Vagina (tissue), 2 donors: ENCODE data around the gene SURF6.

ENCODE experiments used
- POLR2A ChIP-seq, 2 donors: fragments of 450-650 bp; IDR thresholded peaks; one replicate each; pipeline ENCODE4 v1.6.1; 2017; ENCODE audit warnings: antibody characterized with exemption in 2 of 2, mild to moderate bottlenecking in 2 of 2, moderate library complexity in 2 of 2
- POLR2AphosphoS5 ChIP-seq, 2 donors: sonication (generic); formaldehyde crosslinking; IDR thresholded peaks; one replicate each; pipeline ENCODE4 v1.9.0; 2017; ENCODE audit warnings: antibody characterized with exemption in 2 of 2, mild to moderate bottlenecking in 2 of 2, low read depth in 1 of 2; ENCODE audit not compliant: insufficient read depth in 1 of 2
- TF ChIP-seq, protein P1 (sequence below), 3 experiments: fragments of 450-650 bp in 2 of 3; fragments of 200-600 bp in 1 of 3; sonication (generic) in 1 of 3; IDR thresholded peaks; one replicate each; pipeline ENCODE4 v1.5.1; 2017 to 2019; ENCODE audit warnings: antibody characterized with exemption in 3 of 3, mild to moderate bottlenecking in 2 of 3, moderate library complexity in 2 of 3

DNA sequence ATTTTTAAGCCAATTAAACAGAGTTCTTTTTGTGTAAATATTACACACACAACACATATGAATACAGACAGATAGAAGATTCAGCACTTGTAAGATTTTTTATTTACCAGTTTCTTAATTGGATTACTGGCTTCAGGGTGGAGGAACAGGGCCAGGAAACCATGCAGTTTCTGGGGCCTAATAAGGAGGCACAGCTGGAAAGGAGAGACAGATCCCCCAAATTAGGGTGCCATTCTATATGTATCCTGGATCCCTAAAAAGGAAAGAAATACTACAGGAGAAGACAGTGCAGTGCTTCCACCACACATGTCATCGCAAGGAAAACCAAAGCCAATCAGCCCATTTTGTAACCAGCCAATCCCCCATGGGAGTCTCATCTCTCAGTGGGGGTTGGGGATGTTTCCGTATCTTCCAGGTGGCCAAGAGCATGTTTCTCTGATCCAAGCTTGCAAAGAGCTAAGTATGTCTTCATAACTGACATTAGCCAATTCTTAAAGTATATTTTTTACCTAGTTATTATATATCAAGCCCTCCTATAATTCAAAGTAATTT is 45.2 kb downstream of the SURF6 start:
- TF ChIP-seq POLR2AphosphoS5 (IDR thresholded peaks at IDR 0.05; ENCODE audit: insufficient read depth in 1 of 2, low read depth in 1 of 2) = no peak
- TF ChIP-seq, protein P1, sequence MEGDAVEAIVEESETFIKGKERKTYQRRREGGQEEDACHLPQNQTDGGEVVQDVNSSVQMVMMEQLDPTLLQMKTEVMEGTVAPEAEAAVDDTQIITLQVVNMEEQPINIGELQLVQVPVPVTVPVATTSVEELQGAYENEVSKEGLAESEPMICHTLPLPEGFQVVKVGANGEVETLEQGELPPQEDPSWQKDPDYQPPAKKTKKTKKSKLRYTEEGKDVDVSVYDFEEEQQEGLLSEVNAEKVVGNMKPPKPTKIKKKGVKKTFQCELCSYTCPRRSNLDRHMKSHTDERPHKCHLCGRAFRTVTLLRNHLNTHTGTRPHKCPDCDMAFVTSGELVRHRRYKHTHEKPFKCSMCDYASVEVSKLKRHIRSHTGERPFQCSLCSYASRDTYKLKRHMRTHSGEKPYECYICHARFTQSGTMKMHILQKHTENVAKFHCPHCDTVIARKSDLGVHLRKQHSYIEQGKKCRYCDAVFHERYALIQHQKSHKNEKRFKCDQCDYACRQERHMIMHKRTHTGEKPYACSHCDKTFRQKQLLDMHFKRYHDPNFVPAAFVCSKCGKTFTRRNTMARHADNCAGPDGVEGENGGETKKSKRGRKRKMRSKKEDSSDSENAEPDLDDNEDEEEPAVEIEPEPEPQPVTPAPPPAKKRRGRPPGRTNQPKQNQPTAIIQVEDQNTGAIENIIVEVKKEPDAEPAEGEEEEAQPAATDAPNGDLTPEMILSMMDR (IDR thresholded peaks at IDR 0.05) = no peak
- TF ChIP-seq POLR2A (IDR thresholded peaks at IDR 0.05) = no peak
